Neural cell (in vitro differentiated cells): ENCODE results near the gene TMEM40.

ENCODE experiments used
- CTCF ChIP-seq: fragments of 450-650 bp; IDR thresholded peaks from 2 replicates; pipeline ENCODE4 v1.5.1; 2014; ENCODE audit warnings: antibody characterized with exemption, mild to moderate bottlenecking, moderate library complexity; ENCODE audit not compliant: poor library complexity, severe bottlenecking
- EP300 ChIP-seq: fragments of 450-650 bp; conservative IDR thresholded peaks from 2 replicates; pipeline ENCODE4 v1.6.1; 2014; ENCODE audit warnings: antibody characterized with exemption, mild to moderate bottlenecking, moderate library complexity; ENCODE audit not compliant: poor library complexity, severe bottlenecking
- EZH2 ChIP-seq: fragments of 200-600, 300-800 bp; shearing (Covaris generic), sonication (generic); IDR thresholded peaks from 2 replicates; pipeline ENCODE4 v1.6.1; 2014; ENCODE audit warnings: antibody characterized with exemption, low read length, borderline replicate concordance, mild to moderate bottlenecking; ENCODE audit not compliant: insufficient read depth, poor library complexity, severe bottlenecking
- POLR2AphosphoS5 ChIP-seq: IDR thresholded peaks from 2 replicates; pipeline ENCODE4 v1.6.1; 2012
- RAD21 ChIP-seq: fragments of 450-650 bp; conservative IDR thresholded peaks from 2 replicates; pipeline ENCODE4 v1.6.1; 2014; ENCODE audit warnings: antibody characterized with exemption, mild to moderate bottlenecking, moderate library complexity
- REST ChIP-seq: IDR thresholded peaks from 2 replicates; pipeline ENCODE4 v1.6.1; 2012; ENCODE audit warnings: borderline replicate concordance
- SMC3 ChIP-seq: fragments of 450-650 bp; conservative IDR thresholded peaks from 2 replicates; pipeline ENCODE4 v1.6.1; 2014; ENCODE audit warnings: antibody characterized with exemption, mild to moderate bottlenecking, moderate library complexity; ENCODE audit not compliant: poor library complexity
- TAF1 ChIP-seq: IDR thresholded peaks from 2 replicates; pipeline ENCODE4 v1.6.1; 2012; ENCODE audit warnings: low read depth

GRCh38 chr3:12719541-12719940, 39.5 kb downstream of the TMEM40 start:
- TF ChIP-seq CTCF, result no peak
- no peak for TF ChIP-seq RAD21
- TF ChIP-seq EP300, result no peak
- TF ChIP-seq SMC3, result no peak
- no peak for TF ChIP-seq EZH2
- TF ChIP-seq TAF1, result no peak
- TF ChIP-seq REST, result no peak
- TF ChIP-seq POLR2AphosphoS5, result no peak
